HEK293 (cell line): Measurements from ENCODE around the gene LXN.

Experiments used
- CTCF ChIA-PET: fragments of 350-600 bp; formaldehyde crosslinking; extraction: SDS; loops from one replicate; lab custom pipeline; 2021; ENCODE audit warnings: antibody characterized with exemption; lab: Yijun Ruan, JAX
- POLR2A ChIA-PET: fragments of 300-600 bp; formaldehyde crosslinking; extraction: SDS; loops from one replicate; lab custom pipeline; 2020; ENCODE audit warnings: antibody characterized with exemption, inconsistent platforms; lab: Yijun Ruan, JAX
- H3K27ac ChIP-seq: fragments of 200-500 bp; sonication (Bioruptor generic); 2 replicates; pipeline ENCODE4 v1.5.1; 2014; ENCODE audit warnings: low read depth, low read length, control low read depth, inconsistent platforms; ENCODE audit errors: extremely low read depth
- H3K36me3 ChIP-seq, 2 experiments: fragments of 200-500 bp in 1 of 2; sonication (Bioruptor generic) in 1 of 2; 1 replicate in 1 of 2; 2 replicates in 1 of 2; pipeline ENCODE4 v1.5.1; 2014 to 2017; ENCODE audit warnings: inconsistent platforms in 2 of 2, low read length in 2 of 2; ENCODE audit not compliant: control insufficient read depth in 2 of 2, insufficient read depth in 1 of 2
- H3K4me1 ChIP-seq: fragments of 200-500 bp; sonication (Bioruptor generic); 2 replicates; pipeline ENCODE4 v1.5.1; 2014; ENCODE audit warnings: mild to moderate bottlenecking, low read length, inconsistent platforms; ENCODE audit not compliant: control insufficient read depth, insufficient read depth
- H3K4me3 ChIP-seq: 2 replicates; pipeline ENCODE4 v1.5.1; 2011; ENCODE audit warnings: low read depth, mild to moderate bottlenecking, control low read depth, low read length, moderate library complexity
- H3K9me3 ChIP-seq: fragments of 200-500 bp; sonication (Bioruptor generic); 2 replicates; pipeline ENCODE4 v1.5.1; 2014; ENCODE audit warnings: low read depth, low read length, inconsistent platforms; ENCODE audit not compliant: control insufficient read depth, insufficient read depth
- BCL11B ChIP-seq: fragments of 450-650 bp; formaldehyde crosslinking; IDR thresholded peaks from 2 replicates; pipeline ENCODE4 v1.5.1; 2016; ENCODE audit warnings: low read depth, missing biosample characterization, missing genetic modification characterization
- GLIS1 ChIP-seq: fragments of 450-650 bp; formaldehyde crosslinking; IDR thresholded peaks from 2 replicates; pipeline ENCODE4 v1.5.1; 2016; ENCODE audit warnings: missing biosample characterization, missing genetic modification characterization
- HOXC10 ChIP-seq: sonication (generic); formaldehyde crosslinking; IDR thresholded peaks from 2 replicates; pipeline ENCODE4 v1.8.1; 2023; ENCODE audit warnings: mild to moderate bottlenecking, missing genetic modification reagents
- KLF10 ChIP-seq: fragments of 450-650 bp; IDR thresholded peaks from 2 replicates; pipeline ENCODE4 v1.5.1; 2018; ENCODE audit warnings: missing biosample characterization, mild to moderate bottlenecking, missing genetic modification characterization
- KLF17 ChIP-seq: fragments of 450-650 bp; formaldehyde crosslinking; IDR thresholded peaks from 2 replicates; pipeline ENCODE4 v1.5.1; 2016; ENCODE audit warnings: missing biosample characterization, missing genetic modification characterization
- WT1 ChIP-seq: fragments of 450-650 bp; formaldehyde crosslinking; IDR thresholded peaks from 2 replicates; pipeline ENCODE4 v1.5.1; 2016; ENCODE audit warnings: missing biosample characterization, missing genetic modification characterization
- ZFP3 ChIP-seq: fragments of 450-650 bp; formaldehyde crosslinking; IDR thresholded peaks from 2 replicates; pipeline ENCODE4 v1.5.1; 2016; ENCODE audit warnings: low read depth, missing biosample characterization, missing genetic modification characterization
- ZNF132 ChIP-seq: fragments of 450-650 bp; formaldehyde crosslinking; IDR thresholded peaks from 2 replicates; pipeline ENCODE4 v1.5.1; 2017; ENCODE audit warnings: missing biosample characterization, missing genetic modification characterization, borderline replicate concordance
- ZNF140 ChIP-seq: fragments of 450-650 bp; formaldehyde crosslinking; IDR thresholded peaks from 2 replicates; pipeline ENCODE4 v1.5.1; 2016; ENCODE audit warnings: missing biosample characterization, missing genetic modification characterization
- ZNF169 ChIP-seq: fragments of 450-650 bp; formaldehyde crosslinking; IDR thresholded peaks from 2 replicates; pipeline ENCODE4 v1.5.1; 2016; ENCODE audit warnings: missing biosample characterization, missing genetic modification characterization
- ZNF175 ChIP-seq: fragments of 450-650 bp; formaldehyde crosslinking; IDR thresholded peaks from 2 replicates; pipeline ENCODE4 v1.5.1; 2016; ENCODE audit warnings: missing biosample characterization, missing genetic modification characterization
- ZNF202 ChIP-seq: fragments of 450-650 bp; formaldehyde crosslinking; IDR thresholded peaks from 2 replicates; pipeline ENCODE4 v1.5.1; 2016; ENCODE audit warnings: missing biosample characterization, missing genetic modification characterization, borderline replicate concordance
- ZNF324 ChIP-seq: fragments of 450-650 bp; formaldehyde crosslinking; IDR thresholded peaks from 2 replicates; pipeline ENCODE4 v1.5.1; 2016; ENCODE audit warnings: missing biosample characterization, missing genetic modification characterization
- ZNF354C ChIP-seq: fragments of 450-650 bp; formaldehyde crosslinking; IDR thresholded peaks from 2 replicates; pipeline ENCODE4 v1.5.1; 2016; ENCODE audit warnings: missing biosample characterization, missing genetic modification characterization, low read depth, borderline replicate concordance
- ZNF391 ChIP-seq: fragments of 450-650 bp; formaldehyde crosslinking; IDR thresholded peaks from 2 replicates; pipeline ENCODE4 v1.5.1; 2016; ENCODE audit warnings: low read depth, missing biosample characterization, missing genetic modification characterization, borderline replicate concordance
- ZNF416 ChIP-seq: fragments of 450-650 bp; formaldehyde crosslinking; IDR thresholded peaks from 2 replicates; pipeline ENCODE4 v1.5.1; 2016; ENCODE audit warnings: missing biosample characterization, missing genetic modification characterization
- ZNF555 ChIP-seq: fragments of 450-650 bp; formaldehyde crosslinking; conservative IDR thresholded peaks from 2 replicates; pipeline ENCODE4 v1.5.1; 2017; ENCODE audit warnings: missing biosample characterization, mild to moderate bottlenecking, missing genetic modification characterization, inconsistent platforms
- ZNF558 ChIP-seq: fragments of 450-650 bp; formaldehyde crosslinking; IDR thresholded peaks from 2 replicates; pipeline ENCODE4 v1.5.1; 2016; ENCODE audit warnings: missing biosample characterization, missing genetic modification characterization
- ZNF623 ChIP-seq: fragments of 450-650 bp; formaldehyde crosslinking; IDR thresholded peaks from 2 replicates; pipeline ENCODE4 v1.5.1; 2016; ENCODE audit warnings: missing biosample characterization, missing genetic modification characterization
- ZNF660 ChIP-seq: fragments of 450-650 bp; IDR thresholded peaks from 2 replicates; pipeline ENCODE4 v1.5.1; 2018; ENCODE audit warnings: missing biosample characterization, mild to moderate bottlenecking, missing genetic modification characterization
- ZNF664 ChIP-seq: fragments of 450-650 bp; formaldehyde crosslinking; IDR thresholded peaks from 2 replicates; pipeline ENCODE4 v1.5.1; 2016; ENCODE audit warnings: missing biosample characterization, missing genetic modification characterization
- ZNF701 ChIP-seq: fragments of 450-650 bp; formaldehyde crosslinking; IDR thresholded peaks from 2 replicates; pipeline ENCODE4 v1.5.1; 2016; ENCODE audit warnings: missing biosample characterization, missing genetic modification characterization
- ZNF830 ChIP-seq: fragments of 450-650 bp; IDR thresholded peaks from 2 replicates; pipeline ENCODE4 v1.5.0; 2018; ENCODE audit warnings: missing biosample characterization, missing genetic modification characterization, low read depth, mild to moderate bottlenecking, moderate library complexity
- TF ChIP-seq, protein P1 (sequence below): fragments of 450-650 bp; formaldehyde crosslinking; IDR thresholded peaks from 2 replicates; pipeline ENCODE4 v1.5.1; 2016; ENCODE audit warnings: missing biosample characterization, missing genetic modification characterization
- TF ChIP-seq, protein P2 (sequence below): fragments of 450-650 bp; formaldehyde crosslinking; IDR thresholded peaks from 2 replicates; pipeline ENCODE4 v1.5.1; 2016; ENCODE audit warnings: missing biosample characterization, missing genetic modification characterization
- TF ChIP-seq, protein P3 (sequence below): fragments of 450-650 bp; formaldehyde crosslinking; IDR thresholded peaks from 2 replicates; pipeline ENCODE4 v1.5.1; 2016; ENCODE audit warnings: missing biosample characterization, missing genetic modification characterization, borderline replicate concordance

Gene LXN

GRCh38 chr3:158702815-158703481 lies 30.5 kb upstream of the LXN start:
- Histone ChIP-seq H3K4me1 (no peaks in the 10 kb centered on the region), H3K9me3 (no peaks in the 10 kb centered on the region), H3K36me3 (peaks cover 0 to 8% of the 10 kb centered on the region in 2 experiments; a peak in 1 of 3 replicates), H3K27ac (no peak overlapping the region), H3K4me3 (no peak overlapping the region)
- CTCF ChIA-PET, result interaction anchor here (1.5 kb wide), 1 partner anchor 25 kb away, joined by 8 read pairs; no protein-coding TSS in a partner anchor
- no peak for TF ChIP-seq ZNF132
- TF ChIP-seq ZNF140 (tag by site-specific recombination), result no peak
- TF ChIP-seq WT1 (tag by site-specific recombination), result no peak
- no peak for TF ChIP-seq ZNF701
- TF ChIP-seq ZNF555 (tag by site-specific recombination), result no peak
- TF ChIP-seq ZNF324 (tag by site-specific recombination), result no peak
- no peak for TF ChIP-seq HOXC10
- TF ChIP-seq ZFP3 (tag by site-specific recombination), result no peak
- TF ChIP-seq, protein P1, sequence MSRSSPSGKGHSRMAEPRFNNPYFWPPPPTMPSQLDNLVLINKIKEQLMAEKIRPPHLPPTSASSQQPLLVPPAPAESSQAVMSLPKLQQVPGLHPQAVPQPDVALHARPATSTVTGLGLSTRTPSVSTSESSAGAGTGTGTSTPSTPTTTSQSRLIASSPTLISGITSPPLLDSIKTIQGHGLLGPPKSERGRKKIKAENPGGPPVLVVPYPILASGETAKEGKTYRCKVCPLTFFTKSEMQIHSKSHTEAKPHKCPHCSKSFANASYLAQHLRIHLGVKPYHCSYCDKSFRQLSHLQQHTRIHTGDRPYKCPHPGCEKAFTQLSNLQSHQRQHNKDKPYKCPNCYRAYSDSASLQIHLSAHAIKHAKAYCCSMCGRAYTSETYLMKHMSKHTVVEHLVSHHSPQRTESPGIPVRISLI (tag by site-specific recombination), result no peak
- TF ChIP-seq, all 188 proteins: peak for 0
- POLR2A ChIA-PET, result no interaction called here

DNA sequence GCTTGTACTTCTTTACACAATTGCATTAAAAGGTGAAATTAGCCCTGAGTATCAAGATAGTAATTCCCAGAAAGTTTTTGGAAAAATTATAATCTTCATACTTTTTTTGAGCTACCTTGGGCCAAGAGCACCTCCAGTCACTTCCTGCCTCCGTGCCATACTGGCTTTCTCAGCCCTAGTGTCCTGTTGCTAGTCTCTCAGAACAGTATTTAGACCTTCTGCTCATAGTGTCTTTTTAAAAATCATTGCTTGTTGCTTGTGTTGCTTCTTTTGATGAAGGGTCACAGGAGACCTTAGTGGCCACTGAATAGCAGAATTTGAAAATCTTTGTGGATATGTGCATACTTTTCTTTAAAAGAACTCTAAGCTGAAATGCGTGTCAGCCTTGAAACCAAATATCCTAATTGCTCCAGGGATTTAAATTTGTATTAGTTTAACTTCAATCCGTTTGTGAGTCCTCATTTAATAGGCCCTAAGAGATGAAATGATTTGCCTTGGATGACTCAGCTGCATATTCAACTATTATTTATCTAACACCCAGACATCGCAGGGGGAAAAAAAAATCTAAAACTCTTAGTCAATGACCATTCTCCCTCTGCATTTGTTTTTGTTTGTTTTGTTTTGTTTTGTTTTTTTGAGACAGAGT lies 29.1 kb upstream of the LXN start:
- H3K9me3 ChIP-seq, result no peaks in the 10 kb centered on the region
- no peaks in the 10 kb centered on the region for H3K4me1 ChIP-seq
- no peak overlapping the region for H3K4me3 ChIP-seq
- CTCF ChIA-PET, result interaction anchor here (0.7 kb wide), 1 partner anchor 83 kb away, joined by 3 read pairs; no protein-coding TSS in a partner anchor
- POLR2A ChIA-PET, result interaction anchor here (0.7 kb wide), 1 partner anchor 16 kb away, joined by 3 read pairs; no protein-coding TSS in a partner anchor
- TF ChIP-seq GLIS1 (tag by site-specific recombination) (no peak), KLF17 (tag by site-specific recombination) (no peak), ZNF664 (tag by site-specific recombination) (peak; percentile 34; the same call in 1 of the 2 replicates), ZNF623 (no peak), ZNF175 (tag by site-specific recombination) (no peak)
- TF ChIP-seq, all 188 proteins: peak for 1
- H3K27ac ChIP-seq, result no peak overlapping the region
- H3K36me3 ChIP-seq, result peaks cover 0 to 4% of the 10 kb centered on the region in 2 experiments; a peak in 1 of 3 replicates

DNA sequence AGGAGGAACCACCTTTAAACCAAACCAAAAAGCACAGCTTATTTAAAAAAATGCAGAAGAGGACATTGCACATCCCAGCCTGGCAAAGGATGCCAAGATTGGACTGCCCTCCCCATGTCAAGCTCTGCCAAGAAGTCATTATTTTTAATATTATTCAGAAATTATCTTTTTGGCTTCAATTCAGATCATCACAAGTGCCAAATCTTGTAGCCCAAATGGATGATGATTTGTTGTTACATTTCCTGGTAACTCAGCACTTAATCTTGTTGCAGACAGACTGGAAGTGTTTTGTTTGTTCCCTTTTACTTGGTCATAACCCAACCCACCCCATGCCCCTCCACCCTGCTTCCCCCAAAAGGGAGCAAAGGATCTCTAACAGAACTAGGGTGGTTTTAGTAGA lies 28.1 kb upstream of the LXN start:
- CTCF ChIA-PET, result interaction anchor here (0.7 kb wide), 1 partner anchor 56 kb away, joined by 3 read pairs; the partner anchor contains the start of gene GFM1
- Histone ChIP-seq H3K9me3 (no peaks in the 10 kb centered on the region), H3K36me3 (peaks cover 0 to 4% of the 10 kb centered on the region in 2 experiments; a peak in 1 of 3 replicates), H3K4me1 (no peaks in the 10 kb centered on the region), H3K4me3 (no peak overlapping the region), H3K27ac (no peak overlapping the region)
- POLR2A ChIA-PET, result no interaction called here
- TF ChIP-seq ZNF660 (tag by site-specific recombination), result no peak
- no peak for TF ChIP-seq ZNF416 (tag by site-specific recombination)
- TF ChIP-seq, protein P2, sequence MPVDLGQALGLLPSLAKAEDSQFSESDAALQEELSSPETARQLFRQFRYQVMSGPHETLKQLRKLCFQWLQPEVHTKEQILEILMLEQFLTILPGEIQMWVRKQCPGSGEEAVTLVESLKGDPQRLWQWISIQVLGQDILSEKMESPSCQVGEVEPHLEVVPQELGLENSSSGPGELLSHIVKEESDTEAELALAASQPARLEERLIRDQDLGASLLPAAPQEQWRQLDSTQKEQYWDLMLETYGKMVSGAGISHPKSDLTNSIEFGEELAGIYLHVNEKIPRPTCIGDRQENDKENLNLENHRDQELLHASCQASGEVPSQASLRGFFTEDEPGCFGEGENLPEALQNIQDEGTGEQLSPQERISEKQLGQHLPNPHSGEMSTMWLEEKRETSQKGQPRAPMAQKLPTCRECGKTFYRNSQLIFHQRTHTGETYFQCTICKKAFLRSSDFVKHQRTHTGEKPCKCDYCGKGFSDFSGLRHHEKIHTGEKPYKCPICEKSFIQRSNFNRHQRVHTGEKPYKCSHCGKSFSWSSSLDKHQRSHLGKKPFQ (tag by site-specific recombination), result no peak
- no peak for TF ChIP-seq ZNF830 (tag by site-specific recombination)
- no peak for TF ChIP-seq ZNF664 (tag by site-specific recombination)
- TF ChIP-seq BCL11B (tag by site-specific recombination), result no peak
- no peak for TF ChIP-seq KLF10 (tag by site-specific recombination)
- no peak for TF ChIP-seq ZNF202 (tag by site-specific recombination)
- no peak for TF ChIP-seq ZNF354C (tag by site-specific recombination)
- no peak for TF ChIP-seq ZNF169 (tag by site-specific recombination)
- no peak for TF ChIP-seq ZFP3 (tag by site-specific recombination)
- no peak for TF ChIP-seq ZNF558 (tag by site-specific recombination)
- TF ChIP-seq ZNF391 (tag by site-specific recombination), result no peak
- no peak for TF ChIP-seq HOXC10
- TF ChIP-seq, protein P3, sequence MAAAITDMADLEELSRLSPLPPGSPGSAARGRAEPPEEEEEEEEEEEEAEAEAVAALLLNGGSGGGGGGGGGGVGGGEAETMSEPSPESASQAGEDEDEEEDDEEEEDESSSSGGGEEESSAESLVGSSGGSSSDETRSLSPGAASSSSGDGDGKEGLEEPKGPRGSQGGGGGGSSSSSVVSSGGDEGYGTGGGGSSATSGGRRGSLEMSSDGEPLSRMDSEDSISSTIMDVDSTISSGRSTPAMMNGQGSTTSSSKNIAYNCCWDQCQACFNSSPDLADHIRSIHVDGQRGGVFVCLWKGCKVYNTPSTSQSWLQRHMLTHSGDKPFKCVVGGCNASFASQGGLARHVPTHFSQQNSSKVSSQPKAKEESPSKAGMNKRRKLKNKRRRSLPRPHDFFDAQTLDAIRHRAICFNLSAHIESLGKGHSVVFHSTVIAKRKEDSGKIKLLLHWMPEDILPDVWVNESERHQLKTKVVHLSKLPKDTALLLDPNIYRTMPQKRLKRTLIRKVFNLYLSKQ (tag by site-specific recombination), result no peak
